ENCODE measurements around the gene PYGB. TPM values are rescaled to one million over a fixed set of nuclear protein-coding genes. Genes with fewer than 3 reads are reported as not detected.

The PYGB gene
- total RNA-seq, 1 donor from 2014 or later = 61.1 TPM

- H3K27ac ChIP-seq = no peak overlapping the region
- H3K4me3 ChIP-seq = no peak overlapping the region
- H3K27me3 ChIP-seq = no peaks in the 10 kb centered on the region
- no peak for TF ChIP-seq CTCF (IDR thresholded peaks at IDR 0.05)
- peaks cover 70% of the 10 kb centered on the region for H3K36me3 ChIP-seq
- peaks cover under 1% of the 10 kb centered on the region for H3K4me1 ChIP-seq
- H3K9me3 ChIP-seq = no peaks in the 10 kb centered on the region
- ATAC-seq = no peak
- no peak for DNase-seq
- intact Hi-C loops (cut with DNase I) = no loop called here
Observed at GRCh38 chr20:25289886-25290597, 42.2 kb downstream of the PYGB start.

GRCh38 chr20:25290646-25291431 lies 43.0 kb downstream of the PYGB start:
- H3K9me3 ChIP-seq = no peaks in the 10 kb centered on the region
- ATAC-seq (no peak), DNase-seq (no peak)
- peaks cover 64% of the 10 kb centered on the region for H3K36me3 ChIP-seq
- intact Hi-C loops (cut with DNase I) = no loop called here
- TF ChIP-seq CTCF (IDR thresholded peaks at IDR 0.05) = no peak
- H3K4me3 ChIP-seq = no peak overlapping the region
- H3K27me3 ChIP-seq = no peaks in the 10 kb centered on the region
- peaks cover 8% of the 10 kb centered on the region for H3K4me1 ChIP-seq
- no peak overlapping the region for H3K27ac ChIP-seq

GRCh38 chr20:25291432-25292133 lies 43.7 kb downstream of the PYGB start:
- no peak overlapping the region for H3K4me3 ChIP-seq
- H3K27ac ChIP-seq = no peak overlapping the region
- DNase-seq (no peak), ATAC-seq (no peak)
- peaks cover 64% of the 10 kb centered on the region for H3K36me3 ChIP-seq
- intact Hi-C loops (cut with DNase I) = no loop called here
- H3K27me3 ChIP-seq = no peaks in the 10 kb centered on the region
- no peaks in the 10 kb centered on the region for H3K9me3 ChIP-seq
- no peak for TF ChIP-seq CTCF (IDR thresholded peaks at IDR 0.05)
- H3K4me1 ChIP-seq = peaks cover 8% of the 10 kb centered on the region

- H3K9me3 ChIP-seq = no peaks in the 10 kb centered on the region
- H3K27ac ChIP-seq = no peak overlapping the region
- no peak for DNase-seq
- peaks cover 8% of the 10 kb centered on the region for H3K4me1 ChIP-seq
- intact Hi-C loops (cut with DNase I) = no loop called here
- no peak overlapping the region for H3K4me3 ChIP-seq
- no peaks in the 10 kb centered on the region for H3K27me3 ChIP-seq
- no peak for TF ChIP-seq CTCF (IDR thresholded peaks at IDR 0.05)
- H3K36me3 ChIP-seq = peaks cover 64% of the 10 kb centered on the region
- ATAC-seq = no peak
Observed at GRCh38 chr20:25292176-25292891, 44.4 kb downstream of the PYGB start.

- intact Hi-C loops (cut with DNase I) = no loop called here
Observed at GRCh38 chr20:25293507-25293906, 45.6 kb downstream of the PYGB start.

More at GRCh38 chr20:25293507-25293906, 45.6 kb downstream of the PYGB start:
- Histone ChIP-seq H3K9me3 (no peaks in the 10 kb centered on the region), H3K36me3 (peaks cover 67% of the 10 kb centered on the region), H3K27ac (no peak overlapping the region), H3K27me3 (no peaks in the 10 kb centered on the region), H3K4me1 (peaks cover 8% of the 10 kb centered on the region), H3K4me3 (no peak overlapping the region)
- no peak for ATAC-seq
- no peak for TF ChIP-seq CTCF (IDR thresholded peaks at IDR 0.05)
- DNase-seq = no peak
